ENCODE results near the gene MCCC1.

DNA sequence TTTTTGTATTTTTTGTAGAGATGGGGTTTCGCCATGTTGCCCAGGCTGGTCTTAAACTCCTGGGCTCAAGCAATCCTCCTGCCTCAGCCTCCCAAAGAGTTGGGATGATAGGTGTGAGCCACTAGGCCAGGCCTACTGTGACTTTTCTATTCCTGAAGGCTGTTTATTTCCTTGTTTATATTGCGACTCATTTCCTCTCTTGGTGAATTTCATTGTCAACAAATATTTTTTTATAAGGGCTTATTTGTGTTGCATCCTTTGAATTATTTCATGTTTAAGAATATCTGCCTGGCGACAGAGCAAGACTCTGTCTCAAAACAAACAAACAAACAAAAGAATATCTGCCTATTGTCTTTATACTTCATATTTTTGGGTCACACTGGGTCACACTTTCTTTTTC lies 29.4 kb upstream of the MCCC1 start:
- TF ChIP-seq EZH2 (IDR thresholded peaks at IDR 0.05; ENCODE audit: insufficient read depth, poor library complexity, severe bottlenecking) = no peak
- no peak for TF ChIP-seq EZH2phosphoT487 (IDR thresholded peaks at IDR 0.05; ENCODE audit: insufficient read depth, low read depth)
